PC-9 (cell line): Measurements from ENCODE around the gene NR4A1. TPM values are rescaled to one million over a fixed set of nuclear protein-coding genes. Genes with fewer than 3 reads are reported as not detected.
A peak's percentile ranks its signal among the peaks of the same experiment; 100 is the strongest.

ENCODE experiments used
- BruUV-seq: library from RNA; stranded (reverse); fragments of 400-500 nt; replicated peaks from 2 replicates; lab custom pipeline; 2021; lab: Mats Ljungman, UMichigan
- CTCF ChIA-PET: fragments of 300-600 bp; sonication (Branson Sonifier 250); formaldehyde crosslinking; loops from one replicate; lab custom pipeline; 2022; ENCODE audit warnings: antibody characterized with exemption; lab: Charles Lee
- POLR2A ChIA-PET: fragments of 300-600 bp; sonication (Branson Sonifier 250); formaldehyde crosslinking; loops from one replicate; lab custom pipeline; 2022; ENCODE audit warnings: antibody characterized with exemption; ENCODE audit not compliant: unreplicated experiment; lab: Charles Lee
- DNase-seq, 2 experiments: peaks; one replicate each; pipeline versions ENCODE4 v3.0.0 to v3.0.0-alpha.2; 2015 to 2022; ENCODE audit warnings: mixed read lengths in 1 of 2
- H2AFZ ChIP-seq: fragments of 200-600 bp; sonication (generic); 2 replicates; pipeline ENCODE4 v1.8.1; 2017; ENCODE audit warnings: antibody characterized with exemption
- H3F3A ChIP-seq: fragments of 200-600 bp; sonication (generic); 2 replicates; pipeline ENCODE4 v1.8.1; 2017; ENCODE audit warnings: antibody characterized with exemption, mild to moderate bottlenecking, low read depth; ENCODE audit not compliant: insufficient read depth
- H3K27ac ChIP-seq: fragments of 200-600 bp; sonication (generic); 2 replicates; pipeline ENCODE4 v1.6.1; 2016; ENCODE audit warnings: mixed run types
- H3K27me3 ChIP-seq: fragments of 200-600 bp; sonication (generic); 2 replicates; pipeline ENCODE4 v1.6.1; 2016; ENCODE audit warnings: low read depth, mixed run types; ENCODE audit not compliant: insufficient read depth
- H3K36me3 ChIP-seq: fragments of 200-600 bp; sonication (generic); 2 replicates; pipeline ENCODE4 v1.6.1; 2016; ENCODE audit warnings: low read depth, mixed run types
- H3K4me1 ChIP-seq: fragments of 200-600 bp; sonication (generic); replicated peaks from 2 replicates; pipeline ENCODE4 v1.6.1; 2016; ENCODE audit warnings: mixed run types; ENCODE audit not compliant: insufficient read depth
- H3K4me2 ChIP-seq: fragments of 200-600 bp; sonication (generic); 2 replicates; pipeline ENCODE4 v1.6.1; 2017; ENCODE audit warnings: mixed run types
- H3K4me3 ChIP-seq: fragments of 200-600 bp; sonication (generic); 2 replicates; pipeline ENCODE4 v1.6.1; 2016; ENCODE audit warnings: mixed run types
- H3K79me2 ChIP-seq: fragments of 200-600 bp; sonication (generic); 2 replicates; pipeline ENCODE4 v1.6.1; 2017; ENCODE audit warnings: low read depth, mixed run types
- H3K9me2 ChIP-seq: fragments of 200-600 bp; sonication (generic); 2 replicates; pipeline ENCODE4 v1.8.1; 2017; ENCODE audit warnings: mild to moderate bottlenecking; ENCODE audit not compliant: insufficient read depth
- H3K9me3 ChIP-seq: fragments of 200-600 bp; sonication (generic); 2 replicates; pipeline ENCODE4 v1.8.1; 2016; ENCODE audit warnings: low read depth; ENCODE audit not compliant: insufficient read depth
- H4K20me1 ChIP-seq: fragments of 200-600 bp; sonication (generic); 2 replicates; pipeline ENCODE4 v1.8.1; 2017; ENCODE audit not compliant: insufficient read depth
- EZH2 ChIP-seq: fragments of 200-600 bp; sonication (generic); IDR thresholded peaks from 2 replicates; pipeline ENCODE4 v1.8.0; 2017; ENCODE audit warnings: antibody characterized with exemption, low read depth
- intact Hi-C: fragments of 100-400 bp; cut with micrococcal nuclease; formaldehyde crosslinking; loops from one replicate; pipeline ENCODE4 v1.10.0; 2022; ENCODE audit not compliant: unreplicated experiment
- total RNA-seq: library from RNA; stranded (reverse); gene quantifications from 2 replicates; pipeline ENCODE4 v1.2.3, GENCODE V29; 2021
- TF ChIP-seq, protein P1 (sequence below): fragments of 200-600 bp; sonication (generic); conservative IDR thresholded peaks from 2 replicates; pipeline ENCODE4 v1.6.1; 2017; ENCODE audit warnings: mixed run types, antibody characterized with exemption, mild to moderate bottlenecking, moderate library complexity

NR4A1 gene
- total RNA-seq, 1 experiment from 2014 or later: 6.5 TPM

DNA sequence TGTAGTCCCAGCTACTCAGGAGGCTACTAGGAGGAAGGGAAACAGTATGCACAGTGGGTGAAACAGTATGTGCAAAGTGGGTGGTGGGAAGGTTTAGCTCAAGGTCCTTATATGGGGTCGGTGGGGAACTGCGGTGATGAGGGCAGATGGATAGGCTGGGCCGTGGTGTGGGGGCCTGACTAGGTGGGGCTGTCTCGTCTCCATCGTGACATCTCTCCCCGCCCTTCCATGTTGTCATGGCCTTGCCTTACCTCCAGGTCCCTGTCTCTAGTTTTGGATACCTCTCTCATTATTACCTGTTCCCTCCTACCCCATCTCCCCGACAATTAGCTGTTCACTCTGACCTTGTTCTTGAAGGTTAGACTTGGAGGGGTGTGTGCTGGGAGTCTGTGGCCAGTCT, 4.4 kb upstream of the NR4A1 start:
- intact Hi-C loops: no loop called here
- Histone ChIP-seq H3K27me3 (no peaks in the 10 kb centered on the region), H2AFZ (no peak overlapping the region), H3K36me3 (no peaks in the 10 kb centered on the region), H3K27ac (no peak overlapping the region), H3K4me2 (no peak overlapping the region), H4K20me1 (no peaks in the 10 kb centered on the region), H3K4me3 (no peak overlapping the region), H3F3A (peaks cover 25% of the 10 kb centered on the region), H3K79me2 (no peaks in the 10 kb centered on the region), H3K9me2 (no peaks in the 10 kb centered on the region), H3K9me3 (no peaks in the 10 kb centered on the region), H3K4me1 (peaks cover 26% of the 10 kb centered on the region)
- TF ChIP-seq, protein P1, sequence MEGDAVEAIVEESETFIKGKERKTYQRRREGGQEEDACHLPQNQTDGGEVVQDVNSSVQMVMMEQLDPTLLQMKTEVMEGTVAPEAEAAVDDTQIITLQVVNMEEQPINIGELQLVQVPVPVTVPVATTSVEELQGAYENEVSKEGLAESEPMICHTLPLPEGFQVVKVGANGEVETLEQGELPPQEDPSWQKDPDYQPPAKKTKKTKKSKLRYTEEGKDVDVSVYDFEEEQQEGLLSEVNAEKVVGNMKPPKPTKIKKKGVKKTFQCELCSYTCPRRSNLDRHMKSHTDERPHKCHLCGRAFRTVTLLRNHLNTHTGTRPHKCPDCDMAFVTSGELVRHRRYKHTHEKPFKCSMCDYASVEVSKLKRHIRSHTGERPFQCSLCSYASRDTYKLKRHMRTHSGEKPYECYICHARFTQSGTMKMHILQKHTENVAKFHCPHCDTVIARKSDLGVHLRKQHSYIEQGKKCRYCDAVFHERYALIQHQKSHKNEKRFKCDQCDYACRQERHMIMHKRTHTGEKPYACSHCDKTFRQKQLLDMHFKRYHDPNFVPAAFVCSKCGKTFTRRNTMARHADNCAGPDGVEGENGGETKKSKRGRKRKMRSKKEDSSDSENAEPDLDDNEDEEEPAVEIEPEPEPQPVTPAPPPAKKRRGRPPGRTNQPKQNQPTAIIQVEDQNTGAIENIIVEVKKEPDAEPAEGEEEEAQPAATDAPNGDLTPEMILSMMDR: no peak
- no peak for TF ChIP-seq EZH2
- no peak for DNase-seq
- ChIA-PET CTCF (interaction anchor here (1.2 kb wide), 1 partner anchor 21 kb away, joined by 4 read pairs; no protein-coding TSS in a partner anchor), POLR2A (no interaction called here)
- no TSS peak for BruUV-seq

DNA sequence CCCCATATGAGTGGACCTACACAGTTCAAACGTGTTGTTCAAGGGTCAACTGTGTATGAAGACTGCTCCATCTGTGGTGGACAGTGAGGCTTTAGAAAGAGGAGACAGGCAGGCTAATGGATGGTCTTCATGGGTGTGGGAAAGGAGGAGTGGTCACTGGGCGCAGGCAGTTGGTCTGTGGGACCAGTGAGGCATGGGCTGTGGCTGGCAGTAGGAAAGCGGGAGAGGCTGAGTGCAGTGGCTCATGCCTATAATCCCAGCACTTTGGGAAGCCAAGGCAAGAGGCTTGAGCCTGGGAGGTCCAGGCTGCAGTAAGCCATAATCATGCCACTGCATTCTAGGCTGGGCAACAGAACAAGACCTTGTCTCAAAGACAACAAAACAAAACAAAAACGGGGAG, 2.0 kb upstream of the NR4A1 start:
- Histone ChIP-seq H3K9me3 (no peaks in the 10 kb centered on the region), H3K4me1 (peaks cover 26% of the 10 kb centered on the region), H3K4me2 (peak overlapping the region; percentile 99; the same call in 1 of the 2 replicates), H4K20me1 (no peaks in the 10 kb centered on the region), H2AFZ (no peak overlapping the region), H3K27me3 (no peaks in the 10 kb centered on the region), H3K9me2 (no peaks in the 10 kb centered on the region), H3K27ac (no peak overlapping the region), H3K4me3 (no peak overlapping the region), H3K36me3 (no peaks in the 10 kb centered on the region), H3F3A (peaks cover 27% of the 10 kb centered on the region), H3K79me2 (no peaks in the 10 kb centered on the region)
- ChIA-PET CTCF (no interaction called here), POLR2A (interaction anchor here (0.6 kb wide), 1 partner anchor 22 kb away, joined by 3 read pairs; no protein-coding TSS in a partner anchor)
- no TSS peak for BruUV-seq
- no peak for DNase-seq
- TF ChIP-seq, protein P1: no peak
- TF ChIP-seq EZH2: no peak
- intact Hi-C loops: no loop called here

DNA sequence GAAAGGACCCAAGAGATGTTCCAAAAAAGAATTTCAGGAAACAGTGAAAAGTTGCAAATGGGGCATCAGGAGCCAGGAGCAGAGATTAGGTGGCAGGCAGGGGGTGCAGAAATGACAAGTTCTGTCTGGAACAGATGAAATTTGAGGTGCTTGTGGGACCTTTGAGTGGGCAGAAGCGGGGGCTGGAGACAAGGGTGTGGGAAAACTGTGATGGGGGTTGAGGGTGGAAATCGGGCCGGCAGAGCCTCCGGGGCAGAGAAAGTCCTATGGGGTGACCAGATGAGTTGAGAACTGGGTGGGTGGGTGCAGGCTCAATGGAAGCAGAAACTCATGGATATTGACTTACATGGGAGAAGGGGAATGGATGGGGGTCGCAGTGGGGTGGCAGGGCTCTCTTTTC, 1.6 kb upstream of the NR4A1 start:
- no peaks in the 10 kb centered on the region for H3K9me2 ChIP-seq
- no peak overlapping the region for H3K27ac ChIP-seq
- intact Hi-C loops: loop anchor here (2.0 kb wide), 1 partner anchor 13 kb away; no protein-coding TSS in a partner anchor
- H2AFZ ChIP-seq: no peak overlapping the region
- no peak for TF ChIP-seq EZH2
- TF ChIP-seq, protein P1: no peak
- no peaks in the 10 kb centered on the region for H4K20me1 ChIP-seq
- POLR2A ChIA-PET: no interaction called here
- H3K27me3 ChIP-seq: no peaks in the 10 kb centered on the region
- BruUV-seq: no TSS peak
- H3K79me2 ChIP-seq: no peaks in the 10 kb centered on the region
- H3F3A ChIP-seq: peaks cover 27% of the 10 kb centered on the region
- peaks cover 26% of the 10 kb centered on the region for H3K4me1 ChIP-seq
- H3K4me2 ChIP-seq: peak overlapping the region; percentile 99
- no peaks in the 10 kb centered on the region for H3K9me3 ChIP-seq
- no peaks in the 10 kb centered on the region for H3K36me3 ChIP-seq
- H3K4me3 ChIP-seq: no peak overlapping the region
- DNase-seq: peak in 1 of 2 experiments; percentile 20
- CTCF ChIA-PET: no interaction called here
